H1 (cell line): Measurements from ENCODE around the gene SECISBP2.

ENCODE experiments used
- GABPA ChIP-seq: IDR thresholded peaks from 2 replicates; pipeline ENCODE4 v1.6.1; 2011; ENCODE audit warnings: mild to moderate bottlenecking, low read length, moderate library complexity, borderline replicate concordance; ENCODE audit not compliant: insufficient read depth
- RXRA ChIP-seq: IDR thresholded peaks from 2 replicates; pipeline ENCODE4 v1.6.1; 2011; ENCODE audit warnings: low read depth, mild to moderate bottlenecking, low read length, moderate library complexity; ENCODE audit not compliant: insufficient read depth
- SIN3A ChIP-seq, 2 experiments: IDR thresholded peaks in 1 of 2; conservative IDR thresholded peaks in 1 of 2; 2 replicates each; pipeline ENCODE4 v1.6.1; 2011 to 2012; ENCODE audit warnings: low read length in 2 of 2, improper control_type of control experiment in 1 of 2, low read depth in 1 of 2, mild to moderate bottlenecking in 1 of 2
- SIX5 ChIP-seq: IDR thresholded peaks from 2 replicates; pipeline ENCODE4 v1.6.1; 2011; ENCODE audit warnings: mild to moderate bottlenecking, low read depth, low read length
- SP1 ChIP-seq: IDR thresholded peaks from 2 replicates; pipeline ENCODE4 v1.6.1; 2011; ENCODE audit warnings: low read depth, low read length
- TF ChIP-seq, protein P1 (sequence below): IDR thresholded peaks from 2 replicates; pipeline ENCODE4 v1.6.1; 2012; ENCODE audit warnings: inconsistent platforms
- TF ChIP-seq, protein P2 (sequence below), 3 experiments: IDR thresholded peaks; 1 replicate in 2 of 3; 2 replicates in 1 of 3; pipeline versions ENCODE4 v1.5.1 to v1.6.1; 2011; ENCODE audit warnings: low read length in 3 of 3, mild to moderate bottlenecking in 3 of 3, inconsistent platforms in 2 of 3, low read depth in 1 of 3, moderate library complexity in 1 of 3; ENCODE audit not compliant: insufficient read depth in 1 of 3; ENCODE audit errors: control extremely low read depth in 1 of 3

DNA sequence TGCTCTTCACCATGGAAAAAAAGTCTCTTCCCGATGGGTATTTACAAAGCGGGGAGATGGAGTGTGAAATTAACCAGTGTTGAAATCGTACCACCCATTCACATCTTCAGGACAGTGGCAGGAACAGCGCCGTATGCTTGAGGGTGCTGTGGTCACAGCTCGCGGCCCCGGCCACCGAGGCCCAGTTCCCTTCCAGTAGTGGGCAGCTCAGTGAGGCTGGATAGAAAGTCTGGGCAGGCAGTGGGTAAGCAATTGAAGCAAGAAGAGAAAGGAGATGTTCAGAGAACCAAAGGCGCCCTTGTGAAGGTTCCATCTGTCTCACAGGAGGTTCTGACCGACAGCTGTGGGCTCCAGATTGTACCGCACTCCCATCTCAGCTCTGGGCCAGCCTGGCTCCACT is 59.1 kb downstream of the SECISBP2 start:
- TF ChIP-seq SIX5 = no peak
- TF ChIP-seq SIN3A (conservative IDR thresholded peaks at IDR 0.05 in 1 of 2, IDR thresholded peaks at IDR 0.05 in 1 of 2; ENCODE audit: low read depth in 1 of 2, low read length in 2 of 2) = no peak
- TF ChIP-seq, protein P1, sequence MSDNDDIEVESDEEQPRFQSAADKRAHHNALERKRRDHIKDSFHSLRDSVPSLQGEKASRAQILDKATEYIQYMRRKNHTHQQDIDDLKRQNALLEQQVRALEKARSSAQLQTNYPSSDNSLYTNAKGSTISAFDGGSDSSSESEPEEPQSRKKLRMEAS = no peak
- no peak for TF ChIP-seq RXRA
- no peak for TF ChIP-seq GABPA
- no peak for TF ChIP-seq SP1
- TF ChIP-seq, protein P2, sequence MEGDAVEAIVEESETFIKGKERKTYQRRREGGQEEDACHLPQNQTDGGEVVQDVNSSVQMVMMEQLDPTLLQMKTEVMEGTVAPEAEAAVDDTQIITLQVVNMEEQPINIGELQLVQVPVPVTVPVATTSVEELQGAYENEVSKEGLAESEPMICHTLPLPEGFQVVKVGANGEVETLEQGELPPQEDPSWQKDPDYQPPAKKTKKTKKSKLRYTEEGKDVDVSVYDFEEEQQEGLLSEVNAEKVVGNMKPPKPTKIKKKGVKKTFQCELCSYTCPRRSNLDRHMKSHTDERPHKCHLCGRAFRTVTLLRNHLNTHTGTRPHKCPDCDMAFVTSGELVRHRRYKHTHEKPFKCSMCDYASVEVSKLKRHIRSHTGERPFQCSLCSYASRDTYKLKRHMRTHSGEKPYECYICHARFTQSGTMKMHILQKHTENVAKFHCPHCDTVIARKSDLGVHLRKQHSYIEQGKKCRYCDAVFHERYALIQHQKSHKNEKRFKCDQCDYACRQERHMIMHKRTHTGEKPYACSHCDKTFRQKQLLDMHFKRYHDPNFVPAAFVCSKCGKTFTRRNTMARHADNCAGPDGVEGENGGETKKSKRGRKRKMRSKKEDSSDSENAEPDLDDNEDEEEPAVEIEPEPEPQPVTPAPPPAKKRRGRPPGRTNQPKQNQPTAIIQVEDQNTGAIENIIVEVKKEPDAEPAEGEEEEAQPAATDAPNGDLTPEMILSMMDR (IDR thresholded peaks at IDR 0.05; ENCODE audit: control extremely low read depth in 1 of 3, insufficient read depth in 1 of 3, low read depth in 1 of 3, low read length in 3 of 3) = no peak
